WI38 (cell line): ENCODE results near the gene CASD1.

Experiments used
- H3K4me3 ChIP-seq: 2 replicates; pipeline ENCODE4 v1.5.1; 2011; ENCODE audit warnings: low read depth, mild to moderate bottlenecking, control low read depth, low read length
- CTCF ChIP-seq: IDR thresholded peaks from 2 replicates; pipeline ENCODE4 v1.5.1; 2012; ENCODE audit warnings: low read depth, mild to moderate bottlenecking, control low read depth, low read length

Gene CASD1

GRCh38 chr7:94512735-94513564 is 3.3 kb downstream of the CASD1 start:
- no peak overlapping the region for H3K4me3 ChIP-seq
- TF ChIP-seq CTCF: no peak

GRCh38 chr7:94513565-94513860 is 3.9 kb downstream of the CASD1 start:
- H3K4me3 ChIP-seq: no peak overlapping the region

GRCh38 chr7:94514140-94514889 is 4.7 kb downstream of the CASD1 start:
- TF ChIP-seq CTCF: no peak
- H3K4me3 ChIP-seq: no peak overlapping the region

More at GRCh38 chr7:94513565-94513860, 3.9 kb downstream of the CASD1 start:
- no peak for TF ChIP-seq CTCF

GRCh38 chr7:94514917-94515316 is 5.3 kb downstream of the CASD1 start:
- no peak overlapping the region for H3K4me3 ChIP-seq
- no peak for TF ChIP-seq CTCF

GRCh38 chr7:94525923-94526322 is 16.3 kb downstream of the CASD1 start:
- no peak overlapping the region for H3K4me3 ChIP-seq
- TF ChIP-seq CTCF: no peak

- no peak overlapping the region for H3K4me3 ChIP-seq
- no peak for TF ChIP-seq CTCF
Observed at GRCh38 chr7:94529516-94529915, 19.9 kb downstream of the CASD1 start.

GRCh38 chr7:94530109-94530508 is 20.5 kb downstream of the CASD1 start:
- TF ChIP-seq CTCF: no peak

More at GRCh38 chr7:94530109-94530508, 20.5 kb downstream of the CASD1 start:
- H3K4me3 ChIP-seq: no peak overlapping the region
